HG03565 (cell line): ENCODE results near the gene TM9SF4.
A peak's percentile ranks its signal among the peaks of the same experiment; 100 is the strongest.

Source experiments
- ATAC-seq: cut with Tn5 transposase; IDR thresholded peaks from one replicate; pipeline ENCODE4 v1.9.1; 2021; ENCODE audit warnings: mild to moderate bottlenecking, moderate library complexity; ENCODE audit not compliant: unreplicated experiment

Gene TM9SF4

GRCh38 chr20:32109392-32110172 lies at the start of gene TM9SF4:
Gene TM9SF4 (plus strand): TSS chr20:32109714. CDS start chr20:32109741, 27 bp downstream.
- ATAC-seq: peak; percentile 63

GRCh38 chr20:32062776-32063170 lies 46.7 kb upstream of the TM9SF4 start:
- ATAC-seq: no peak

GRCh38 chr20:32063695-32064094 lies 45.8 kb upstream of the TM9SF4 start:
- ATAC-seq: no peak

GRCh38 chr20:32064667-32065066 lies 44.8 kb upstream of the TM9SF4 start:
- ATAC-seq: no peak

- ATAC-seq: no peak
These were observed 42.2 kb upstream of the TM9SF4 start for GRCh38 chr20:32067234-32067821.

GRCh38 chr20:32068174-32068573 lies 41.3 kb upstream of the TM9SF4 start:
- no peak for ATAC-seq

GRCh38 chr20:32069711-32070110 lies 39.8 kb upstream of the TM9SF4 start:
- ATAC-seq: no peak

GRCh38 chr20:32070282-32070681 lies 39.2 kb upstream of the TM9SF4 start:
- ATAC-seq: no peak

GRCh38 chr20:32070690-32071213 lies 38.8 kb upstream of the TM9SF4 start:
- no peak for ATAC-seq

GRCh38 chr20:32071395-32072167 lies 37.9 kb upstream of the TM9SF4 start:
- no peak for ATAC-seq

- ATAC-seq: no peak
These were observed 37.3 kb upstream of the TM9SF4 start for GRCh38 chr20:32072168-32072750.

- no peak for ATAC-seq
These were observed 34.0 kb upstream of the TM9SF4 start for GRCh38 chr20:32075534-32075933.

GRCh38 chr20:32077190-32077589 lies 32.3 kb upstream of the TM9SF4 start:
- ATAC-seq: no peak

- no peak for ATAC-seq
These were observed 31.2 kb upstream of the TM9SF4 start for GRCh38 chr20:32078322-32078721.

- no peak for ATAC-seq
These were observed 30.7 kb upstream of the TM9SF4 start for GRCh38 chr20:32078791-32079190.

- no peak for ATAC-seq
These were observed 29.8 kb upstream of the TM9SF4 start for GRCh38 chr20:32079655-32080109.

GRCh38 chr20:32080783-32081182 lies 28.7 kb upstream of the TM9SF4 start:
- no peak for ATAC-seq

- no peak for ATAC-seq
These were observed 26.0 kb upstream of the TM9SF4 start for GRCh38 chr20:32083469-32083868.

GRCh38 chr20:32087070-32087469 lies 22.4 kb upstream of the TM9SF4 start:
- ATAC-seq: no peak

- ATAC-seq: no peak
These were observed 20.8 kb upstream of the TM9SF4 start for GRCh38 chr20:32088759-32089158.
